ENCODE data around the gene TRERF1.

Gene TRERF1

GRCh38 chr6:42271834-42272805 lies 179.6 kb downstream of the TRERF1 start:
- no peak for DNase-seq

- no peak for DNase-seq
These were observed 181.7 kb downstream of the TRERF1 start for GRCh38 chr6:42269974-42270510.

DNA sequence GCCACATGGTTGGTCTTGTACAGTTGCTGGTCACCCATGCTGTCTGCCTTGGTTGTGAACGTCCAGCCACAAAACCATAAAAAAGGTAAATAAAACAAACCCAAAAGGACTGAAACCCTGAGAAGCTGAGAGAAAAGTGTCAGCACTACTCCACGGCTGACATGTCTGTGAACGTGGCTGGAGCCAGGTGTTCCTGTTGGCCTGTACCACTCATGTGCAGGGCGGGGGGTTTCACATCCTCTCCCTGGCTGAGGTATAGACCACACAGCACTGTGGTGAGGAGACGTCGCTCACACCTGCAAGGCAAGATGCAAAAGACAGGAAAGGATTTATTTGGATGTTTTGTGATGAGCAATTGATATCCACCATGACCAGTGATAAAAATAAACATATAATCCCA lies 182.2 kb downstream of the TRERF1 start:
- DNase-seq, result no peak

GRCh38 chr6:42268835-42269204 lies 182.9 kb downstream of the TRERF1 start:
- DNase-seq, result no peak

DNA sequence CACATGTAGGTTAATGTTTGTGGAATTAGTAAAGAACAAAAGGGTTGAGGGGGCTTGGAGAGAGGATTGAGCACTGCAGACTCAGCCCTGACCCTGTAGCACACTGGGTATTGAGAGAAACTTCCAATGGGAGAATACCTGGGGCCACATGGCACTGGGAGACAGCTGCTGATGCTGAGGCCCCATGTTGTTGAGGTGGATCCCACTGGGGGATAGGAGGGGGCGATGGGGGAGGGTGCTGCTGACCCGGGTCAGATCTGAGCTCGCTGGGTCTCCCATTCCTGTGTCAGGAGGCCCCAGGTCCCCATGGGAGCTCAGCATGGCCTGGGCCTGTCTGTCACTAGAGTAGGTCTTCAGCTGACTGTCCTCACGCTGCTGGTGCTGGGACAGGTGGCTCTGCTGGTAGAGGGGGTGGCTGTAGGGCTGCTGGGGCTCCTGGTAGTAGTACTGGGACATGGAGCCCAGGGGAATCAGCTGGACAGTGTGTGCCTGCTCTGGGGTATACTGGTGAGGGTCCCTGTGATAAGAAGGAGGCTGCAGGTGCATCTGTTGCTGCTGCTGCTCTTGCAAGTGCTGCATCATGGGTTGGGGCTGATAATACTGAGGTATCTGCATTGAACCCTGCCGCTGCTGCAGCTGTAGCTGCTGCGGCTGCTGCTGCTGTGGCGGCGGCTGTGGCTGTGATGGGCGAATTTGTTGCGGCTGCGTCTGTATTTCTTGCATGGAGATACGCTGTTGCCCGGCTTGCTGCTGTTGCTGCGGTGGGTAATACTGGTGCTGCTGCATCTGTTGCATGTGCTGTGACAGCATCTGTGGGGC lies 183.5 kb downstream of the TRERF1 start:
- DNase-seq, result no peak

DNA sequence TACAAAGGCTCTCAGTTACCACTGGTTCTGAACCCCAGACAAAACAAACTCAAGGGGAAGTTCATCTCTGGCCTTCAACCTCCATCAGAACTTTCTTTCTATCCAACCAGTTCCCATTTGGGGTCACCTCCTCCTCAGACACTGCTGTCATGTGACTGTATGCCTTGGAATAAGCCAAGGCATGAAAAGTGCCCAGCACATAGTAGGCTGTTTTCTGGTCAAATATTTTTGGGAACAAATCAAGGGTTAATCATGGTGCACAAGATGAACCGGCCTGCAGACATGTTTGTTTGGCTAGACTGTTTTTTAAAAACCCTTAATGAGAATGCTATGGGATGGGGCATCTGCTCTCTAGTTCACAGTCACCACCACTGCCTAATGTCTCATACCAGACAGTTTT lies 185.2 kb downstream of the TRERF1 start:
- no peak for DNase-seq

DNA sequence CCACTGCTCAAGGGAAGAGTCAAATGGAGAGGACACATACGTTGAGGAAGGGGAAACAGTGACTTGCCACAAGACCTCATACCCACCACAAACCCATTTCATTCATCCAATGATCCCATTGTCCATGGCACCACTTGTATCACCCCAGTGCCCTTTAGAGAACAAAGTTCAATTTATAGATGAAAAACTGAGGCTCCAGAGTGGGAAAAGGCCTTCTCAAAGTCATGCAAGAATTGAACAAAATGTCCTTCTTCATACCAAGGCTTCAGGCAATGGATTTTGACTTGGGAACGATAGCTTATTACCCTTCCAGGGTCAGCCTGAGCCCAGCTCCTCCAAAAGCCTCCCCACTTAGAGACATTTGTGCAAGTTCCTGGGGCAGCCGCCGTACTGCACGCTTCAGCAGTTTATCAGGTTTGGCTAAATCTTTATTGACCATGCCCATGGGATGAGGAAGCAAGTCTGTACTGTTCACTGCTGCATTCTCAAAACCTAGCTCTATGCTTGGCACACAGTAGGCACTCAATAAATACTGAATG lies 186.8 kb downstream of the TRERF1 start:
- no peak for DNase-seq

- DNase-seq, result no peak
These were observed 187.4 kb downstream of the TRERF1 start for GRCh38 chr6:42264162-42264851.

- DNase-seq, result no peak
These were observed 188.5 kb downstream of the TRERF1 start for GRCh38 chr6:42263165-42263728.

DNA sequence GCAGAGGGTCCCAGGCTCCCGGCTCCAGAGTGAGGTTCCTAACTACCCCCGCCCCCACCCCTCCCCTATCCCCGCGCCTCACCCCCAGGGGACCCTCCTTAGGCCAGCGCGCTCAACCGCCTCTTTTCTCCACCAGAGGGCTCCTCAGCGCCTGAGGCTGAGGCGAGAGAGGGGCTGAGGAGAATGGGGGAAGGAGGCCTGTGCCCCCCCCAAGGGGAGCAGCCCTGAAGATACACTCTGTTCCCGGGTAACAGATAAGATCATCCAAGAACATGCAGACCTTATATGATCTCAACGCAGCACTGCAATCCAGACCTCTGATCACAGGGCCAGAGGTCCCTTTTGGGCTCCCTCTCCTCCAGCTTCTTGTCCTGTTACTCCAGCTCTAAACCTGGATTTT lies 190.8 kb downstream of the TRERF1 start:
- peak; percentile 12 to 34 (median 19) for DNase-seq

- no peak for DNase-seq
These were observed 191.3 kb downstream of the TRERF1 start for GRCh38 chr6:42260396-42260888.

DNA sequence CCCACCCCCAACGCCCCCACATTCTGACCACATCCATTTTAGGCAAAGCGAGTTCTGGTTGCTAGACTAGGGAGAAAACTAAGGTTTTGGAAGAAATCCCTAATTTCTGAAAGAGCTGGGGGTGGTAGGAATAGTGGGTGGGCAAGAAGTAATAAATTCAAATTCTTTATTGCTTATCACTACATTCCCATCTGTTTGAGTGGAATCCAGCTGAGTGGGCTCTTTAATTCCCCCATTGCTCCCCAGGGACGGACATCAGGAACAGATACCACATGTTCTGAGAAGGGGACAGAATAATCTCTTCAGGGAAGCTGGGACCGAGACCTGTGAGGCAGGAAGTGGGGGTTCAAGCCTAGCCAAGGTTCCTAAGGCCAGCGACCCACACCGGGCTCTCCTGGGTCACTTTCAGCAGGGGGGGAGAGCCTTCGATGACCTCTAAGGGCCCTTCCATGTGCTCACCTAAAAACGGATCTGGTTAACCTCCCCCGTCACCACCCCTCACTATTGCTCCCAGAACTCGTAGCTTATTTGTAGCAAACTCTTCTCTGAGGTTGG lies 191.8 kb downstream of the TRERF1 start:
- DNase-seq, result no peak

- peak in 1 of 3 donors; percentile 5 for DNase-seq
These were observed 192.4 kb downstream of the TRERF1 start for GRCh38 chr6:42259286-42259685.

DNA sequence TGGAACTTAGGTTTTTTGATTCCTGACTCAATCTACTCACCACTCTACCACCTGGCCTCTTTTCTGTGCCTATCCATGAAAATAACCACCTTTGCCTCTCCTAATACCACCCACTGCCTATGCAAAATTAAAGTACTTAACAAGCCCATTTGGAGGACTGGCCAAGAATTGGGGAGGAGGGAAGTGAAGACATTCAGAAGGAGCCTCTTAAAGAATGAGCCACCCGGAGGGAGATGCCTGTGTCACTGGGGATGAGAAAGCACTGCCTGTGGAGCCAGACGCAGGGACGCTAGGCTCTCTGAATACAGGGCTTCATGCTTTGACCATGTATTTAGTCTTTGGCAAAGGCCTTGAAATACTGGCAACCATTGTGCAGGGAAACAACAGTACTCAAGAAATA lies 194.1 kb downstream of the TRERF1 start:
- DNase-seq, result no peak

GRCh38 chr6:42257063-42257462 lies 194.7 kb downstream of the TRERF1 start:
- DNase-seq, result no peak

- no peak for DNase-seq
These were observed 196.7 kb downstream of the TRERF1 start for GRCh38 chr6:42255050-42255449.

DNA sequence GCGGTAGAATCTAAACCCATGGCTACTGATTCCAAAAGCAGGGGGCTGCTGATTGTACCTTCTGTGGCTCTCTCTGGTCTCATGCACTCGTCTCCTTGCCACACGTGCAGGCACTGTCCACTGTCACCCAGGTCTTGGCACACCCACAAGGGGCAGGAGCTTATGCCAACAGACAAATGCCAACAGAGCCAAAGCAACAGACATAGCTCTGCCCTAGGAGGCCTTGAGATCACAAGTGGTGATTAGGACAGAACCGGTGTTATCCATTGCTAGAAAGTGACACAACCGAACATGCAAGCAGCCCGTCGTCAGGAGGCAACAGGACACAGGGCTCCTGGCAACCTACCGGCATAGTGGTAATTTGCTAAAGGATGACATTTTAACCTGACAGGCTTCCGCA lies 197.2 kb downstream of the TRERF1 start:
- no peak for DNase-seq

GRCh38 chr6:42251911-42252637 lies 199.7 kb downstream of the TRERF1 start:
- DNase-seq, result peak in 2 of 3 donors; percentile 4

DNA sequence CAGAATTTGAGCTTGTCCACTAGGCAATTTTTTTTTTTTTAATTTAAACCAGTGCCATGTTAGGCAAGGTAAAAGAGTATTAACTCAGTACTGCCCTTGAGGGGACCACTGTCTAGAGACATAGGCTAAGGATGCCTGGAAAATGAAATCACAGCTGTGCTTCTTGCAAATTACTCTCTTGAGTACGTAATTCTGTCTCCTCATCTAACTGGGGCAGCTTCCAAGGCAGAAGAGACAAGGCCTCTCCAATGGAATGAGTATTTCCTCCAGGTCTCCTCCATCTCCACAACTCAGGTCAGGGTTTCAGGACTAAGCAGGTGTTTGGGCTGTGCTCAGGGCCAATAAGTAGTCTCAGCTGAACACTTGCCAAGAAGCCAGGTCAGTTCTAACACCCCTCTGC lies 200.2 kb downstream of the TRERF1 start:
- DNase-seq, result no peak

GRCh38 chr6:42250274-42250931 lies 201.3 kb downstream of the TRERF1 start:
- DNase-seq, result no peak
